HL-60 (cell line): ENCODE results near the gene ANXA10.

ENCODE experiments used
- DNase-seq, 2 experiments: peaks; one replicate each; pipeline ENCODE4 v3.0.0-alpha.2; 2010 to 2020; ENCODE audit warnings: low read depth in 1 of 2, low spot score in 1 of 2
- H3K27ac ChIP-seq: fragments of 250-450 bp; sonication (Bioruptor Pico); replicated peaks from 2 replicates; pipeline ENCODE4 v1.5.1; 2020; ENCODE audit warnings: mild to moderate bottlenecking, moderate library complexity
- H3K27me3 ChIP-seq: fragments of 250-450 bp; sonication (Bioruptor Pico); 2 replicates; pipeline ENCODE4 v1.5.1; 2021; ENCODE audit warnings: mild to moderate bottlenecking, moderate library complexity; ENCODE audit not compliant: insufficient read depth, poor library complexity, severe bottlenecking
- H3K4me3 ChIP-seq: replicated peaks from 2 replicates; pipeline ENCODE4 v1.5.1; 2011; ENCODE audit warnings: mild to moderate bottlenecking, control low read depth, low read length; ENCODE audit not compliant: insufficient read depth
- GABPA ChIP-seq: IDR thresholded peaks from 2 replicates; pipeline ENCODE4 v1.6.1; 2012; ENCODE audit warnings: low read depth
- POLR2AphosphoS5 ChIP-seq: IDR thresholded peaks from 2 replicates; pipeline ENCODE4 v1.6.1; 2012; ENCODE audit warnings: low read depth
- REST ChIP-seq: IDR thresholded peaks from 2 replicates; pipeline ENCODE4 v1.6.1; 2012; ENCODE audit warnings: low read depth; ENCODE audit not compliant: insufficient replicate concordance
- SPI1 ChIP-seq: IDR thresholded peaks from 2 replicates; pipeline ENCODE4 v1.6.1; 2012; ENCODE audit warnings: low read depth, mild to moderate bottlenecking, borderline replicate concordance
- TF ChIP-seq, protein P1 (sequence below): IDR thresholded peaks from one replicate; pipeline ENCODE4 v1.5.1; 2011; ENCODE audit warnings: low read length, control low read depth, inconsistent platforms; ENCODE audit not compliant: insufficient read depth

Gene ANXA10

DNA sequence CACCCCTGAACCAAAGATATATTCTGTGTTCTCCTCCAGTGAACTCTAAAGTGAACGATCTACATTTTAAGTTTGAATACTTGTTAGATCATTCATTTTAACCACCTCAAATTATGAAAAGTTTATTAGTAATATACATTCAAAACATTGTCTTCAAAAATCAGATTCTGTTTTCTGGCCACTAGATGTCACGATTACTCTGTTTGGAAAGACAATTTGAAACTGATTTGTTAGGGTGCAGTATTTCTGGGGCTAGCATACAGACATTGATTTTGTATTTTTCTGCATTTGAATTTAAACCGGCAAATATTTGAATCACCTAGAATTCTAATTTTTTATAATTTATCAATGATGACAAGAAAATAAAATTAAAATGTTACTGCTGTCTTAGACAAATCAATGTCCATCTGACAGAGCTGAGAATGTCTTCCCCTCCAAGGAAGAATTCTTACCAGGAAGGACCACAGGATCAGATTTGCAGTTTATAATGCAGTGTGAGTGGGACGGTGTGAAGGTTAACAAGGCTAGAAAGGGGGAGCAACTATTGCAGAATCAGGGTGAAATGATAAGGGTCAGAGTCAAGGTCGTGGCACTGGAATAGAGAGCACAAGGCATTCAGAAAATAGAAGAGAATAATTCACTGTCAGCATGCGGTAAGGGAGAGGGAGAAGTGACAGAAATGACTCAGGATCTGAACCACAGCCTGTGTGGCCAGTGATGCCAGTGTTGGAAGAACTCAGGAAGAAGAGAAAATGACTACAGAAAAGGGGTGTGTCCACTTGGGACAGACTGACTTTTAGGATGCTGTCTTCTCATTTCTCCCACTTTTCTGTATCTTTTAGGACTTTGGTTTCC is 91.6 kb downstream of the ANXA10 start:
- no peak for DNase-seq
- Histone ChIP-seq H3K27ac (no peak overlapping the region), H3K4me3 (no peak overlapping the region), H3K27me3 (no peaks in the 10 kb centered on the region)
- TF ChIP-seq SPI1 (no peak), POLR2AphosphoS5 (no peak), GABPA (no peak), REST (no peak)
- TF ChIP-seq, protein P1, sequence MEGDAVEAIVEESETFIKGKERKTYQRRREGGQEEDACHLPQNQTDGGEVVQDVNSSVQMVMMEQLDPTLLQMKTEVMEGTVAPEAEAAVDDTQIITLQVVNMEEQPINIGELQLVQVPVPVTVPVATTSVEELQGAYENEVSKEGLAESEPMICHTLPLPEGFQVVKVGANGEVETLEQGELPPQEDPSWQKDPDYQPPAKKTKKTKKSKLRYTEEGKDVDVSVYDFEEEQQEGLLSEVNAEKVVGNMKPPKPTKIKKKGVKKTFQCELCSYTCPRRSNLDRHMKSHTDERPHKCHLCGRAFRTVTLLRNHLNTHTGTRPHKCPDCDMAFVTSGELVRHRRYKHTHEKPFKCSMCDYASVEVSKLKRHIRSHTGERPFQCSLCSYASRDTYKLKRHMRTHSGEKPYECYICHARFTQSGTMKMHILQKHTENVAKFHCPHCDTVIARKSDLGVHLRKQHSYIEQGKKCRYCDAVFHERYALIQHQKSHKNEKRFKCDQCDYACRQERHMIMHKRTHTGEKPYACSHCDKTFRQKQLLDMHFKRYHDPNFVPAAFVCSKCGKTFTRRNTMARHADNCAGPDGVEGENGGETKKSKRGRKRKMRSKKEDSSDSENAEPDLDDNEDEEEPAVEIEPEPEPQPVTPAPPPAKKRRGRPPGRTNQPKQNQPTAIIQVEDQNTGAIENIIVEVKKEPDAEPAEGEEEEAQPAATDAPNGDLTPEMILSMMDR: no peak

- DNase-seq: no peak
- no peak for TF ChIP-seq POLR2AphosphoS5
- TF ChIP-seq REST: no peak
- TF ChIP-seq GABPA: no peak
- TF ChIP-seq SPI1: peak; percentile 41; the same call in 1 of the 2 replicates
- TF ChIP-seq, protein P1: no peak
- Histone ChIP-seq H3K27ac (no peak overlapping the region), H3K4me3 (no peak overlapping the region), H3K27me3 (no peaks in the 10 kb centered on the region)
Measured at GRCh38 chr4:168188754-168189153, 96.4 kb downstream of the ANXA10 start.

GRCh38 chr4:168197926-168198325 is 105.6 kb downstream of the ANXA10 start:
- no peak overlapping the region for H3K4me3 ChIP-seq
- H3K27ac ChIP-seq: no peak overlapping the region
- DNase-seq: no peak
- TF ChIP-seq REST (no peak), POLR2AphosphoS5 (no peak), GABPA (no peak), SPI1 (no peak)
- TF ChIP-seq, protein P1: no peak
- no peaks in the 10 kb centered on the region for H3K27me3 ChIP-seq
